Measurements from ENCODE around the gene PEX11B.

- TF ChIP-seq CSRNP3 (CRISPR knock-in tag; IDR thresholded peaks at IDR 0.05) = no peak
- TF ChIP-seq CSDC2 (CRISPR knock-in tag; IDR thresholded peaks at IDR 0.05) = no peak
- TF ChIP-seq PATZ1 (CRISPR knock-in tag; IDR thresholded peaks at IDR 0.05; ENCODE audit: borderline replicate concordance) = no peak
- TF ChIP-seq ZC3H10 (CRISPR knock-in tag; IDR thresholded peaks at IDR 0.05) = no peak
Measured at GRCh38 chr1:145959957-145960467, 41.5 kb upstream of the PEX11B start.

Data from SK-N-SH treated with all-trans-retinoic acid at 6 μM for 48 hours (cell line).